Mesothelial cell of epicardium (in vitro differentiated cells): ENCODE results near the gene DIS3L2. TPM values are rescaled to one million over a fixed set of nuclear protein-coding genes. Genes with fewer than 3 reads are reported as not detected.

Source experiments
- DNase-seq, 2 experiments: peaks; one replicate each; pipeline ENCODE4 v3.0.0; 2021; ENCODE audit warnings: low spot score in 2 of 2; ENCODE audit not compliant: unreplicated experiment in 2 of 2
- H3K27ac Mint-ChIP-seq: 2 replicates; pipeline ENCODE4 v1.8.0; 2021; ENCODE audit warnings: mixed read lengths
- H3K27me3 Mint-ChIP-seq: 2 replicates; pipeline ENCODE4 v1.8.0; 2021; ENCODE audit warnings: low read depth, mixed read lengths
- H3K36me3 Mint-ChIP-seq: 2 replicates; pipeline ENCODE4 v1.8.0; 2021; ENCODE audit warnings: mixed read lengths
- H3K4me1 Mint-ChIP-seq: 2 replicates; pipeline ENCODE4 v1.8.0; 2021; ENCODE audit warnings: mixed read lengths
- H3K4me3 Mint-ChIP-seq: 2 replicates; pipeline ENCODE4 v1.8.0; 2021; ENCODE audit warnings: mild to moderate bottlenecking, moderate library complexity, mixed read lengths
- H3K9me3 Mint-ChIP-seq: 2 replicates; pipeline ENCODE4 v1.8.0; 2021; ENCODE audit warnings: mixed read lengths
- total RNA-seq: library from RNA; stranded (reverse); gene quantifications from 3 replicates; pipeline ENCODE4 v1.2.1, GENCODE V29; 2021
- TF ChIP-seq, protein P1 (sequence below): fragments of 200-600 bp; sonication (generic); IDR thresholded peaks from one replicate; pipeline ENCODE4 v1.5.0; 2021; ENCODE audit warnings: antibody characterized with exemption; ENCODE audit not compliant: unreplicated experiment

The DIS3L2 gene
- total RNA-seq, 1 donor from 2014 or later: 74.4 TPM

DNA sequence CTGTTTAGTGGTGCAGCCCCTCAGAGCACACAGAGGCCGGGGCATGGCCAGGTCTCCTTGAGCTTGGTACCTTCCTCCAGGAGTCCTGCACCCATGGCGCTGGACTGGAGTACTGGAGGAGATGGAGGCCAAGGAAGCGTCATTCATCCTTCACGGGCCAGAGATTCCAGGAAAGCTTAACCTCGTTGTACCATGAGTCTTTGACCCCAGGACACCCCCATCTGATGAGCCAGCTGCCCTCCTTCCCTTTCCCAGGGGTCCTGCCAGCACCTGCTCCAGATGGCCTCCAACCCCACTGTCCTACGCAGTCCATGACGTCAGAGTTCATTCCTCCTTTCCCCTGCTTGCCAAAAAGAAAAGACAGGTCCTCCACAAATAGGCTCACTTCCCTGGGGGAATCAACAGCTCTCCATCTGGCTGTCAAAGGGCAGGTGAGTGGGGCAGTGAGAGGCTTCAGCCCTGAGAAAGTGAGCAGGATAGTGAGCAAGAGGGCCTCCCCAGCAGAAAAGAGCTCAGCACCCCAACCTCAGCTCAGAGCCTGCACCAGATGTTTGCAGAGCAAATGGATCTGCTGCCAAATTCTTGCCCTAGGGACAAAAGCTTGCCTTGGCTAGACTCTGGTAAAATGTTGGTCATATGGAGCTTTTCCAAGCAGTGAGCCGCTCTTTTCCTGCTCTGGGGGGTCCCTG lies 30.8 kb upstream of the DIS3L2 start:
- no peak overlapping the region for H3K27ac Mint-ChIP-seq
- peak in 1 of 2 experiments; percentile 30 for DNase-seq
- peaks cover 8% of the 10 kb centered on the region for H3K4me1 Mint-ChIP-seq
- TF ChIP-seq, protein P1, sequence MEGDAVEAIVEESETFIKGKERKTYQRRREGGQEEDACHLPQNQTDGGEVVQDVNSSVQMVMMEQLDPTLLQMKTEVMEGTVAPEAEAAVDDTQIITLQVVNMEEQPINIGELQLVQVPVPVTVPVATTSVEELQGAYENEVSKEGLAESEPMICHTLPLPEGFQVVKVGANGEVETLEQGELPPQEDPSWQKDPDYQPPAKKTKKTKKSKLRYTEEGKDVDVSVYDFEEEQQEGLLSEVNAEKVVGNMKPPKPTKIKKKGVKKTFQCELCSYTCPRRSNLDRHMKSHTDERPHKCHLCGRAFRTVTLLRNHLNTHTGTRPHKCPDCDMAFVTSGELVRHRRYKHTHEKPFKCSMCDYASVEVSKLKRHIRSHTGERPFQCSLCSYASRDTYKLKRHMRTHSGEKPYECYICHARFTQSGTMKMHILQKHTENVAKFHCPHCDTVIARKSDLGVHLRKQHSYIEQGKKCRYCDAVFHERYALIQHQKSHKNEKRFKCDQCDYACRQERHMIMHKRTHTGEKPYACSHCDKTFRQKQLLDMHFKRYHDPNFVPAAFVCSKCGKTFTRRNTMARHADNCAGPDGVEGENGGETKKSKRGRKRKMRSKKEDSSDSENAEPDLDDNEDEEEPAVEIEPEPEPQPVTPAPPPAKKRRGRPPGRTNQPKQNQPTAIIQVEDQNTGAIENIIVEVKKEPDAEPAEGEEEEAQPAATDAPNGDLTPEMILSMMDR: no peak
- no peaks in the 10 kb centered on the region for H3K9me3 Mint-ChIP-seq
- H3K4me3 Mint-ChIP-seq: no peak overlapping the region
- no peaks in the 10 kb centered on the region for H3K36me3 Mint-ChIP-seq
- H3K27me3 Mint-ChIP-seq: peaks cover 67% of the 10 kb centered on the region

DNA sequence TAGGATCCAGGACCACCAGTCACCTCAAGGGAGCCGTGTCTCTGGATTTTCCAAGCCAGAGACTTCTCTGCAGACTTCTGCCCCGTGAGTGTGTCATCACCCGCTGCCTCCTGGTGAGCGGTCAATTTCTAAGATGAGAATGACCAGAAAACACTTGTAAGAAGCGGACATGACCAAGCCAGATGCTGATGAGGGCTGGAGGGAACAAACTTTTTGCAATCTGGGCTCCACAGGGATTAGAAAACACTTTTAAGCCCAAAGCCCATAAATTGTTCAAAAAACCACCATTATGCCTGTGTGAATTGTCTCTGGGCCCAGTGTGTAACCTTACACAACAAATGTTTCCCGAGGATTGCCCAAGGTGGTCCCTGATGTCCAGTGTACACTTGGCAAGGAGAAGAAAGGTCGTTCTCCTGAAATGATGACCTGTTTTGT lies 30.0 kb upstream of the DIS3L2 start:
- Mint-ChIP-seq H3K36me3 (no peaks in the 10 kb centered on the region), H3K4me3 (no peak overlapping the region), H3K27me3 (peaks cover 61% of the 10 kb centered on the region), H3K9me3 (no peaks in the 10 kb centered on the region), H3K27ac (no peak overlapping the region), H3K4me1 (peaks cover 7% of the 10 kb centered on the region)
- DNase-seq: peak in 1 of 2 experiments; percentile 10
- TF ChIP-seq, protein P1: no peak

DNA sequence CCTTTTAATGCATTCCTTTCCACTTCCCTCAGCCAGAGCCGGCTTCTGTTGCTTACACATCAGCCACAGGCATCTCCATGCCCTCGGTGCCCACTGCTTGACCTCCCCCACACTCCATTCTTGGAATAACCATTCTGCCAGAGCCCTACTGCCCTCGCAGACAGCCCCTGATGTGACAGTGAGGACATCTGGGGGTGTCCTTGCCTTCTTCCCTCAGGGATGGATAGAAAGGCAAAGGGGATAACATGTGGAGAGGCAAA lies 28.9 kb upstream of the DIS3L2 start:
- no peak for DNase-seq
- TF ChIP-seq, protein P1: no peak
- Mint-ChIP-seq H3K27ac (no peak overlapping the region), H3K4me3 (no peak overlapping the region), H3K9me3 (no peaks in the 10 kb centered on the region), H3K27me3 (peaks cover 50% of the 10 kb centered on the region), H3K4me1 (no peaks in the 10 kb centered on the region), H3K36me3 (no peaks in the 10 kb centered on the region)

DNA sequence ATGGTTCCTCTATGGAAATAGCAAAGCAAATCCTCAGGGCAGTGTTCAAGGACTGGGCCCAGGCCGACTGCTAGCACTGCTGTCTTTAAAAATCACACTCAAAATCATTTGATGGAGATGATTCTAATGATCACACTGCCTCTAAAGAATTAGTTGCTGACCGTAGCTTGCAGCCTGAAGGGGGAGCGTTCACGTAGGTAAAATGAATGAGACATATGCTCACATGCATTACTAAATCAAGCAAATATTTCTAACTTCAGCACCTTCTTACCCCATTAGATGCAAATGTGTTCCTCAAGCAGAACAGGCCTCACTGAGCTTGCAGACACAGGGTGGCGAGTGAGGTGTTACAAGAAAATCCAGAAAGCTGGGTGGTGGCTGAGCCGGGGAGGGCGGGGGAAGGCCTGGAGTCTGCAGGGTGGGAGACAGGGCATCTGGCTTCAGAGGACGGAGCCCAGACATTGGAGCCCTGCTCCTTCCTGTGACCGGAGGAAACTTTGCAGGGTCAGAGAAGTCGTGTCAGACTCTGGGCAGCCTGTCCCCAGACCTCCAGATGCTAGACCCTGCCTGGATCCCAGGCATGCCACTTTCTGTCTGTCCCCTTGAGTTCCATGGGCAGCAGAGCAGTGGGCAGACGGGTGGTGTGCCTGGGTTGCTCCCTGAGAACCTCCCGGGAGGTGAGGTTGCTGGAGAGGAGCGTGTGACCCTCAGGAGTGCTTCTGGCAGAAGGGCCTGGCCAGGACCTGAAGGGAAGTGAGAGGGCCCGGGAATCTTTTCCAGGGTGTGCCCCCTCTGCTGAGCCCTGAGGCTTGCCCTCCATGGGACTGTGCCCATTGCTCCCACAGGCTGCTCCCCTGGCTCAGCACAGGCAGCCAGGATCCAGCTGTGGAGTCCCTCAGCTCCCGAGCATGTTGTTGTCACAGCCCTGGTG lies 28.3 kb upstream of the DIS3L2 start:
- TF ChIP-seq, protein P1: no peak
- Mint-ChIP-seq H3K4me3 (no peak overlapping the region), H3K27me3 (peaks cover 44% of the 10 kb centered on the region), H3K4me1 (no peaks in the 10 kb centered on the region), H3K27ac (no peak overlapping the region), H3K9me3 (no peaks in the 10 kb centered on the region), H3K36me3 (no peaks in the 10 kb centered on the region)
- peak in 1 of 2 experiments; percentile 34 for DNase-seq

DNA sequence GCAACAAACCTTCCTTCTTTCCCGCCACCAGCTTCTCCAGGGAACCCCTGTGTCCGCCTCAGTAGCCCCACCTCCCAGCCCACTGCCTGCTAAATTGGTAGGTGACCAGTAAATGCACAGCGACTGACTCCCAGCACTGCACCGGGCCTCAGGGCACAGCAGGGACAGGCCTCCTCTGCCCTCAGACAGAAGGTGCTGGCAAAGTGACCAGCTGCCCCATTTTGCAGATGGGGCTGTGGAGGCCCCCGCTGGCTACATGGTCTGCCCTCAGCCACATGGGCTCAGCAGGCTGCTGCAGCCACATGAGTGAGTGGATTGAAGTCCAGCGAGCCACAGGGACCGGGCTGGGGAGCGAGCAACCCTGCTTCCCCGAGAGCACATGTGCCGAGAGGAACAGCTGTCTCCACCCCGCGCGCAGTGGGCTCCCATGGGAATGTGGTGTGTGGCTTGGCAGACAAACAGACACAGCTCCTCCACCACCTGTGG lies 27.6 kb upstream of the DIS3L2 start:
- Mint-ChIP-seq H3K36me3 (no peaks in the 10 kb centered on the region), H3K9me3 (no peaks in the 10 kb centered on the region), H3K27me3 (peaks cover 37% of the 10 kb centered on the region), H3K4me1 (no peaks in the 10 kb centered on the region), H3K27ac (no peak overlapping the region), H3K4me3 (no peak overlapping the region)
- TF ChIP-seq, protein P1: no peak
- peak in 1 of 2 experiments; percentile 33 for DNase-seq
